Ovary (tissue), 9 donors: ENCODE data around the gene SPTSSB. TPM values are rescaled to one million over a fixed set of nuclear protein-coding genes. Genes with fewer than 3 reads are reported as not detected.

Source experiments
- DNase-seq, 5 donors: peaks; one replicate each; pipeline ENCODE4 v3.0.0-alpha.2; 2019 to 2020
- H3K27ac ChIP-seq, 2 donors: fragments of 200-600 bp; one replicate each; pipeline versions ENCODE4 v1.5.1 to v1.8.0; 2019 to 2022
- H3K27me3 ChIP-seq: fragments of 200-600 bp; one replicate; pipeline ENCODE4 v1.8.0; 2022
- H3K36me3 ChIP-seq: fragments of 200-600 bp; sonication (generic); one replicate; pipeline ENCODE4 v1.5.1; 2019
- H3K4me1 ChIP-seq: one replicate; pipeline ENCODE4 v1.8.1; 2013; ENCODE audit warnings: mild to moderate bottlenecking, moderate library complexity; ENCODE audit not compliant: insufficient read depth
- H3K4me3 ChIP-seq: fragments of 200-600 bp; sonication (generic); one replicate; pipeline ENCODE4 v1.5.1; 2017
- H3K9me3 ChIP-seq, 2 donors: fragments of 200-600 bp in 1 of 2; sonication (generic) in 1 of 2; one replicate each; pipeline versions ENCODE4 v1.5.1 to v1.8.1; 2013 to 2019; ENCODE audit warnings: mild to moderate bottlenecking in 1 of 2, moderate library complexity in 1 of 2
- EP300 ChIP-seq: sonication (generic); formaldehyde crosslinking; IDR thresholded peaks from one replicate; pipeline ENCODE4 v1.6.1; 2017; ENCODE audit warnings: antibody characterized with exemption
- POLR2A ChIP-seq: fragments of 450-650 bp; IDR thresholded peaks from one replicate; pipeline ENCODE4 v1.6.1; 2017; ENCODE audit warnings: antibody characterized with exemption, mild to moderate bottlenecking, moderate library complexity
- WGBS, 3 donors: extraction: QIAGEN DNeasy Blood & Tissue Kit in 1 of 3; methylation state at CpG; one replicate each; pipeline versions ENCODE4 v1.1.5 to v1.1.7; 2013 to 2017; 5-methylcytosine and 5-hydroxymethylcytosine counted together
- intact Hi-C, 4 donors: fragments of 100-400 bp; cut with DNase I; formaldehyde crosslinking; loops; one replicate each; pipeline versions ENCODE4 v1.11.0 to v1.15.1; 2022 to 2023
- polyA plus RNA-seq, 2 donors: library from polyadenylated mRNA; stranded (reverse); fragments of 200-250 nt in 1 of 2; fragments of 350-450 nt in 1 of 2; fragmentation: Illumina TruSeq in 1 of 2; extraction: RNeasy Lipid Tissue Mini Kit (QIAGEN cat#74804) in 1 of 2; gene quantifications; one replicate each; pipeline ENCODE4 v1.2.3, GENCODE V29; 2013 to 2014
- total RNA-seq, 7 donors: library from RNA; depleted of rRNA in 2 of 7; stranded (reverse); fragments of >200 nt in 2 of 7; fragmentation: NEBNext Ultra II Directional in 3 of 7; extraction: Animal tissue kit (Norgen Biotek cat#: 25700) in 3 of 7; gene quantifications; one replicate each; pipeline versions ENCODE4 v1.1.0 to v1.2.4, GENCODE V29; 2016 to 2023
- TF ChIP-seq, protein P1 (sequence below), 3 donors: fragments of 450-650 bp in 2 of 3; fragments of 200-600 bp in 1 of 3; IDR thresholded peaks; one replicate each; pipeline versions ENCODE4 v1.5.1 to v1.8.0; 2016 to 2022; ENCODE audit warnings: antibody characterized with exemption in 3 of 3, mild to moderate bottlenecking in 1 of 3
- donor health status: DM: no; HTN: no; CAD: no; lungs with moderate emphysema.
- donor health status: DM: no; HTN: no; CAD: no.
- donor health status: Bipolar disorder and iron deficiency.
- donor health status: DM: yes; HTN: yes; CAD: no.
- donor health status: DM: no; HTN: no; CAD: no.
- donor health status: DM: yes; HTN: yes; CAD: no.

SPTSSB gene
- total and polyA plus RNA-seq, 9 donors: 0.07 to 2.5 (median 0.46) TPM; not detected in 4

- Histone ChIP-seq H3K36me3 (no peaks in the 10 kb centered on the region), H3K9me3 (no peaks in the 10 kb centered on the region), H3K27ac (no peak overlapping the region), H3K4me3 (no peak overlapping the region), H3K27me3 (no peaks in the 10 kb centered on the region), H3K4me1 (no peaks in the 10 kb centered on the region)
- 67 to 77% (median 70%) methylated on average over 6 of the region's 6 CpGs for WGBS, 3 donors
- TF ChIP-seq EP300 (no peak), POLR2A (no peak)
- TF ChIP-seq, protein P1, sequence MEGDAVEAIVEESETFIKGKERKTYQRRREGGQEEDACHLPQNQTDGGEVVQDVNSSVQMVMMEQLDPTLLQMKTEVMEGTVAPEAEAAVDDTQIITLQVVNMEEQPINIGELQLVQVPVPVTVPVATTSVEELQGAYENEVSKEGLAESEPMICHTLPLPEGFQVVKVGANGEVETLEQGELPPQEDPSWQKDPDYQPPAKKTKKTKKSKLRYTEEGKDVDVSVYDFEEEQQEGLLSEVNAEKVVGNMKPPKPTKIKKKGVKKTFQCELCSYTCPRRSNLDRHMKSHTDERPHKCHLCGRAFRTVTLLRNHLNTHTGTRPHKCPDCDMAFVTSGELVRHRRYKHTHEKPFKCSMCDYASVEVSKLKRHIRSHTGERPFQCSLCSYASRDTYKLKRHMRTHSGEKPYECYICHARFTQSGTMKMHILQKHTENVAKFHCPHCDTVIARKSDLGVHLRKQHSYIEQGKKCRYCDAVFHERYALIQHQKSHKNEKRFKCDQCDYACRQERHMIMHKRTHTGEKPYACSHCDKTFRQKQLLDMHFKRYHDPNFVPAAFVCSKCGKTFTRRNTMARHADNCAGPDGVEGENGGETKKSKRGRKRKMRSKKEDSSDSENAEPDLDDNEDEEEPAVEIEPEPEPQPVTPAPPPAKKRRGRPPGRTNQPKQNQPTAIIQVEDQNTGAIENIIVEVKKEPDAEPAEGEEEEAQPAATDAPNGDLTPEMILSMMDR (IDR thresholded peaks at IDR 0.05): no peak
- intact Hi-C loops: no loop called here
- no peak for DNase-seq
Measured at GRCh38 chr3:161395115-161396012, 24.0 kb upstream of the SPTSSB start.

DNA sequence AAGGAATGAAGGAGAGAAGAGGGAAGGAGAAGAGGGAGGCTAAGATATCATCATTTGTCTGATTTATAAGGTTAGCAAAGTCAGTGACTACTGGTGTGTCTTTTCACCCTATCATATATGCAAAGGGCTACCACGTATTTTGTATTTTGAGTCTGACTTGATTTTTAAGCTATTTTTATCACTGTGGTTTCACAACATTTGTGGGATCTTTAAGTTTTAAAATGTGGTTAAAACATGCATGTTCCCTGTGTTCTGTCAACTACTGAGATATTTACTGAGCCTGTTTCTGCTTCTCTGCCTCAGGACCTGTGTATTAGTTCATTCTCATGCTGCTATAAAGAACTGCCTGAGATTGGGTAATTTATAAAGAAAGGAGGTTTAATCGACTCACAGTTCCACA lies 22.5 kb upstream of the SPTSSB start:
- no peaks in the 10 kb centered on the region for H3K36me3 ChIP-seq
- intact Hi-C loops: no loop called here
- no peaks in the 10 kb centered on the region for H3K27me3 ChIP-seq
- no peaks in the 10 kb centered on the region for H3K4me1 ChIP-seq
- H3K4me3 ChIP-seq: no peak overlapping the region
- H3K9me3 ChIP-seq: no peaks in the 10 kb centered on the region
- TF ChIP-seq, protein P1 (IDR thresholded peaks at IDR 0.05): no peak
- TF ChIP-seq POLR2A (no peak), EP300 (no peak)
- no peak overlapping the region for H3K27ac ChIP-seq
- WGBS, 3 donors: 67 to 72% (median 71%) methylated on average over 2 of the region's 2 CpGs
- no peak for DNase-seq

DNA sequence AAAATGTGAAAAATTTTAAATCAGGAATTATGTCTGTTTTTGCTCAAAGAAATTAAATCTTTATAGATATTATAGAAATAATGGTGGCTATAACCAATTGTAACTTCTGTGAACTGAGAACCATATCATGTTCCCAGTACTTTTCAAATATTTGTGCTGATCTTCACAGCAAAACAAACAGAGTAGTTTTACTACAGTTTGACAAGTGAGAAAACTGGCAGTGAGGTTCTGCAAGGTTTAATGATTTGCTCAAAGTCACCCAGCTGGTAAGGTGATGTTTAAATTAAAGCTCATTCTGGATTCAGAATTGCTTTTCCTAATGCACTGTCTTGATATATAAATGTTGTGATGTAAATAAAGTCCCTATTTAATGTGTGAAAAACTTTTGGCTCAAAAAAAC lies 22.0 kb upstream of the SPTSSB start:
- no peaks in the 10 kb centered on the region for H3K36me3 ChIP-seq
- TF ChIP-seq POLR2A: no peak
- TF ChIP-seq, protein P1 (IDR thresholded peaks at IDR 0.05): no peak
- no peak for TF ChIP-seq EP300
- intact Hi-C loops: no loop called here
- H3K27me3 ChIP-seq: no peaks in the 10 kb centered on the region
- H3K4me3 ChIP-seq: no peak overlapping the region
- no peak for DNase-seq
- H3K27ac ChIP-seq: no peak overlapping the region
- H3K9me3 ChIP-seq: no peaks in the 10 kb centered on the region
- no peaks in the 10 kb centered on the region for H3K4me1 ChIP-seq

DNA sequence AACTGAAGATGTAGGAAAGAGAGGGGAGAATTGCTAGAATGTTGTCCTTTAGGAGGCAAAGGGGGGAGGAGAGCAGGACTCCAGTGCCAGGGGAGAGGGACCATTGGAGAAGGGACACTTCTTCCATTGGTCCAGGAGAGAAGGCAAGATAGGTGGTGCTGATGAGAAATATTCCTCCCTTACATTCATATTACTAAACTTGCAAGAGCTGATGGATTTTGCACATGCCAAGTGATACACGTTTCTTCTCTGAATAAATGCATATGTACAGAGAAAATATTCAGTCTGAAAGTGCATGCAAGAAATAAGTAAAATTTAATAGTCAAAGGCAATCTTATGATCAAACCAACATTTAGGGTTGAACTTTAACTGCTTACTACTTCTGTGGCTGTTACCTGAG lies 21.5 kb upstream of the SPTSSB start:
- Histone ChIP-seq H3K27ac (no peak overlapping the region), H3K4me3 (no peak overlapping the region), H3K36me3 (no peaks in the 10 kb centered on the region), H3K4me1 (no peaks in the 10 kb centered on the region), H3K27me3 (no peaks in the 10 kb centered on the region), H3K9me3 (no peaks in the 10 kb centered on the region)
- DNase-seq: no peak
- intact Hi-C loops: no loop called here
- TF ChIP-seq EP300 (no peak), POLR2A (no peak)
- TF ChIP-seq, protein P1 (IDR thresholded peaks at IDR 0.05): no peak
- 72 to 85% (median 72%) methylated on average over 1 of the region's 1 CpG for WGBS, 3 donors
